SK-N-SH (cell line): ENCODE data around the gene MPP3. TPM values are rescaled to one million over a fixed set of nuclear protein-coding genes. Genes with fewer than 3 reads are reported as not detected.

Experiments
- CTCF ChIA-PET: fragments of 300-600, 350-600 bp; formaldehyde crosslinking; extraction: SDS; loops from one replicate; lab custom pipeline; 2021; lab: Yijun Ruan, JAX
- POLR2A ChIA-PET: fragments of 350-600 bp; sonication (Branson Sonifier 250); formaldehyde crosslinking; extraction: SDS; loops from one replicate; lab custom pipeline; 2020; ENCODE audit warnings: antibody characterized with exemption, inconsistent platforms; lab: Yijun Ruan, JAX
- DNase-seq: peaks from one replicate; pipeline ENCODE4 v3.0.0; 2012
- H2AFZ ChIP-seq: fragments of 200-600 bp; sonication (generic); 2 replicates; pipeline ENCODE4 v1.8.1; 2016; ENCODE audit warnings: antibody characterized with exemption, mild to moderate bottlenecking, low read depth
- H3F3A ChIP-seq: fragments of 200-600 bp; sonication (generic); replicated peaks from 2 replicates; pipeline ENCODE3; 2016; ENCODE audit warnings: antibody characterized with exemption, mild to moderate bottlenecking; ENCODE audit not compliant: insufficient read depth
- H3K27ac ChIP-seq, 2 experiments: fragments of 200-500 bp in 1 of 2; fragments of 200-600 bp in 1 of 2; sonication (Bioruptor generic) in 1 of 2; sonication (generic), shearing (Covaris generic) in 1 of 2; 2 replicates each; pipeline versions ENCODE4 v1.5.1 to v1.6.1; 2014 to 2016; ENCODE audit warnings: low read depth in 2 of 2, inconsistent platforms in 1 of 2, low read length in 1 of 2, mild to moderate bottlenecking in 1 of 2, mixed read lengths in 1 of 2
- H3K27me3 ChIP-seq: fragments of 200-600 bp; sonication (generic), shearing (Covaris generic); 2 replicates; pipeline ENCODE4 v1.6.1; 2016; ENCODE audit warnings: mixed run types; ENCODE audit not compliant: insufficient read depth
- H3K36me3 ChIP-seq, 2 experiments: fragments of 200-500 bp in 1 of 2; fragments of 200-600 bp in 1 of 2; sonication (Bioruptor generic) in 1 of 2; sonication (generic) in 1 of 2; replicated peaks in 1 of 2; 2 replicates each; pipeline versions ENCODE3 to v1.5.1; 2014 to 2016; ENCODE audit warnings: low read length in 1 of 2, mild to moderate bottlenecking in 1 of 2; ENCODE audit not compliant: insufficient read depth in 2 of 2, control insufficient read depth in 1 of 2
- H3K4me1 ChIP-seq, 2 experiments: fragments of 200-500 bp in 1 of 2; fragments of 200-600 bp in 1 of 2; sonication (Bioruptor generic) in 1 of 2; sonication (generic), shearing (Covaris generic) in 1 of 2; 2 replicates each; pipeline versions ENCODE4 v1.5.1 to v1.6.1; 2014 to 2016; ENCODE audit warnings: low read depth in 1 of 2, low read length in 1 of 2, mixed run types in 1 of 2; ENCODE audit not compliant: insufficient read depth in 2 of 2, control insufficient read depth in 1 of 2
- H3K4me2 ChIP-seq: fragments of 200-600 bp; sonication (generic), shearing (Covaris generic); 2 replicates; pipeline ENCODE4 v1.6.1; 2017; ENCODE audit warnings: mixed run types
- H3K4me3 ChIP-seq, 2 experiments: fragments of 200-500 bp in 1 of 2; fragments of 200-600 bp in 1 of 2; sonication (Bioruptor generic) in 1 of 2; sonication (generic), shearing (Covaris generic) in 1 of 2; 2 replicates each; pipeline versions ENCODE4 v1.5.1 to v1.8.1; 2014 to 2016; ENCODE audit warnings: low read depth in 2 of 2, inconsistent platforms in 1 of 2, low read length in 1 of 2, mild to moderate bottlenecking in 1 of 2, mixed read lengths in 1 of 2, moderate library complexity in 1 of 2
- H3K79me2 ChIP-seq: fragments of 200-600 bp; sonication (generic); 2 replicates; pipeline ENCODE4 v1.8.1; 2017; ENCODE audit warnings: mild to moderate bottlenecking; ENCODE audit not compliant: insufficient read depth
- H3K9ac ChIP-seq: fragments of 200-600 bp; sonication (generic); 2 replicates; pipeline ENCODE4 v1.6.1; 2017; ENCODE audit warnings: mixed run types
- H3K9me2 ChIP-seq: fragments of 200-600 bp; sonication (generic); 2 replicates; pipeline ENCODE4 v1.6.1; 2017; ENCODE audit warnings: mixed run types
- H3K9me3 ChIP-seq: fragments of 200-600 bp; sonication (generic); 2 replicates; pipeline ENCODE4 v1.6.1; 2017; ENCODE audit warnings: mixed run types, mild to moderate bottlenecking, moderate library complexity
- H4K20me1 ChIP-seq: fragments of 200-600 bp; sonication (generic); 2 replicates; pipeline ENCODE4 v1.6.1; 2017; ENCODE audit warnings: mild to moderate bottlenecking, mixed run types; ENCODE audit not compliant: insufficient read depth
- CHD2 ChIP-seq: fragments of 150-350 bp; IDR thresholded peaks from 2 replicates; pipeline ENCODE4 v1.6.1; 2018; ENCODE audit warnings: low read length; ENCODE audit not compliant: partially characterized antibody
- FOSL2 ChIP-seq: IDR thresholded peaks from 2 replicates; pipeline ENCODE4 v1.4.0; 2012; ENCODE audit warnings: low read depth, mild to moderate bottlenecking, moderate library complexity, borderline replicate concordance
- FOXM1 ChIP-seq: IDR thresholded peaks from 2 replicates; pipeline ENCODE4 v1.4.0; 2012; ENCODE audit warnings: low read depth, mild to moderate bottlenecking
- MEF2A ChIP-seq: IDR thresholded peaks from 2 replicates; pipeline ENCODE4 v1.4.0; 2012; ENCODE audit warnings: low read depth, borderline replicate concordance
- MXI1 ChIP-seq: IDR thresholded peaks from 2 replicates; pipeline ENCODE4 v1.6.1; 2012; ENCODE audit warnings: mild to moderate bottlenecking, low read depth, low read length, improper control_type of control experiment
- NFIC ChIP-seq: IDR thresholded peaks from 2 replicates; pipeline ENCODE4 v1.4.0; 2012; ENCODE audit warnings: borderline replicate concordance
- NRF1 ChIP-seq: IDR thresholded peaks from 2 replicates; pipeline ENCODE4 v1.6.1; 2012; ENCODE audit warnings: low read depth, mild to moderate bottlenecking, low read length
- POLR2AphosphoS5 ChIP-seq: IDR thresholded peaks from 2 replicates; pipeline ENCODE4 v1.6.1; 2012; ENCODE audit warnings: low read depth, low read length
- RCOR1 ChIP-seq: fragments of 150-350 bp; IDR thresholded peaks from 2 replicates; pipeline ENCODE4 v1.6.1; 2017; ENCODE audit warnings: antibody characterized with exemption, low read length
- SMC3 ChIP-seq: IDR thresholded peaks from 2 replicates; pipeline ENCODE4 v1.6.1; 2012; ENCODE audit warnings: low read depth, low read length, improper control_type of control experiment
- TAF1 ChIP-seq: IDR thresholded peaks from 2 replicates; pipeline ENCODE4 v1.6.1; 2012; ENCODE audit warnings: low read depth, mild to moderate bottlenecking, low read length, moderate library complexity, borderline replicate concordance
- TEAD4 ChIP-seq: IDR thresholded peaks from 2 replicates; pipeline ENCODE4 v1.4.0; 2012; ENCODE audit warnings: mild to moderate bottlenecking, borderline replicate concordance; ENCODE audit not compliant: insufficient read depth
- WGBS: methylation state at CpG from one replicate; pipeline ENCODE4 v1.1.6; 2017; ENCODE audit warnings: low lambda C conversion rate; 5-methylcytosine and 5-hydroxymethylcytosine counted together
- polyA plus RNA-seq, 3 experiments: library from polyadenylated mRNA; depleted of rRNA; stranded (reverse); fragments of >200 nt; gene quantifications; 2 replicates each; pipeline ENCODE4 v1.2.3, GENCODE V29; 2012
- TF ChIP-seq, protein P1 (sequence below): IDR thresholded peaks from 2 replicates; pipeline ENCODE4 v1.4.0; 2012; ENCODE audit warnings: low read depth, borderline replicate concordance
- TF ChIP-seq, protein P2 (sequence below): IDR thresholded peaks from 2 replicates; pipeline ENCODE4; 2012
- TF ChIP-seq, protein P3 (sequence below): IDR thresholded peaks from 2 replicates; pipeline ENCODE4 v1.4.0; 2012; ENCODE audit warnings: low read depth
- TF ChIP-seq, protein P4 (sequence below): fragments of 150-350 bp; IDR thresholded peaks from 2 replicates; pipeline ENCODE4 v1.6.1; 2017; ENCODE audit warnings: antibody characterized with exemption, low read length, low read depth, borderline replicate concordance

Gene MPP3, protein sequence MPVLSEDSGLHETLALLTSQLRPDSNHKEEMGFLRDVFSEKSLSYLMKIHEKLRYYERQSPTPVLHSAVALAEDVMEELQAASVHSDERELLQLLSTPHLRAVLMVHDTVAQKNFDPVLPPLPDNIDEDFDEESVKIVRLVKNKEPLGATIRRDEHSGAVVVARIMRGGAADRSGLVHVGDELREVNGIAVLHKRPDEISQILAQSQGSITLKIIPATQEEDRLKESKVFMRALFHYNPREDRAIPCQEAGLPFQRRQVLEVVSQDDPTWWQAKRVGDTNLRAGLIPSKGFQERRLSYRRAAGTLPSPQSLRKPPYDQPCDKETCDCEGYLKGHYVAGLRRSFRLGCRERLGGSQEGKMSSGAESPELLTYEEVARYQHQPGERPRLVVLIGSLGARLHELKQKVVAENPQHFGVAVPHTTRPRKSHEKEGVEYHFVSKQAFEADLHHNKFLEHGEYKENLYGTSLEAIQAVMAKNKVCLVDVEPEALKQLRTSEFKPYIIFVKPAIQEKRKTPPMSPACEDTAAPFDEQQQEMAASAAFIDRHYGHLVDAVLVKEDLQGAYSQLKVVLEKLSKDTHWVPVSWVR
- polyA plus RNA-seq (2012; rRNA removed) = 12.5 and 14.1 TPM in 2 replicates
- polyA plus RNA-seq (2012; cell fraction: cytosol; rRNA removed) = 3.9 and 6.1 TPM in 2 replicates
- 77.4 and 80.4 TPM in 2 replicates for polyA plus RNA-seq (2012; cell fraction: nucleus; rRNA removed)

DNA sequence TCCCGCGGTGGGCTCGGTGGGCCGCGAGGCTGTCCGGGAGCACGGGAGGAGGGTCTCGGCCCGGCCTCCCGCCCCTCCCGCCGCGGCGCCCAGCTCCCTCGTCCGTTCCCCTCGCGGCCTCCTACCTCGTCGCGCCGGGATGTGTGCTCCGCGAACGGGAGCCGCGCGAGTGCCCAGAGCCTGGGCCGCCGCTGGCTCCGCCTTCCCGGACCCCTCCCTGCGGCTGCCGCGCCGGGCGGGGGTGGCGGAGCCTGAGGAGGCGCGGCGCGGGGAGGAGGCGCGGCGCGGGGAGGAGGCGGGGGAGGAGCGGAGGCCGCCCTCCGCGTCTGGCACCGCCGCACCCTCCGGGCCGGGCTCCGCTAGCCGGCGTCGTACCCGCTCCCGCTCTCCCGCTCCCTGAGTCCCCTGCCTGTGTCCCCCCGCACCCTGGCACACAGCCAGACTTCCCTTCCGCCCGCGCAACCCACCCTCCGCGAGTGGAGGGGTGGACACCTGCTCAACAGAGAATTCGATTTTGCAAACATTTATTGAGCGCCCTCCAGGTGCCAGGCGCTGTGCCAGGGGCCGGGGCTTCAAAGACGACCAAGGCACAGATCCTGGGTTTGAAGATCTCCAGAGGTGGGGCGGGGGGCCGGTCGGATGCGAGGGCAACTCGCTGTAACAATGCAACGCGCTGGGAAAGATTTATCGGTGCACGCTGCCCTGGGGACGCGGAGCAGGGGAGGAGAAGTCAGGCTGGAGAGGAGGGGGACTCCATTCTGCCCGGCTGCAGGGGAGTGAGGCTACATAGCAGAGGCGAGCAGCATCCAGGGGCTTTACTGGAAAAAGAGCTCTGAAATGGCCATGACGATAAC lies at the start of gene MPP3:
Gene MPP3 (minus strand): TSS at position 171 of the 854 bp plus-strand sequence. CDS start 1,240 bp downstream, outside the sequence.
- Histone ChIP-seq H3K4me1 (peaks cover 0 to 9% of the 10 kb centered on the region in 2 experiments; a peak in 1 of 4 replicates), H3K36me3 (peaks cover 9 to 22% of the 10 kb centered on the region in 2 experiments), H3K27me3 (no peaks in the 10 kb centered on the region), H4K20me1 (no peaks in the 10 kb centered on the region), H3K79me2 (peaks cover 10% of the 10 kb centered on the region; the same call in 1 of the 2 replicates), H3K4me2 (peak within 1 kb of the TSS; percentile 93), H3K9me2 (no peaks in the 10 kb centered on the region), H3K9ac (peak within 1 kb of the TSS; percentile 85), H3K27ac (peak within 1 kb of the TSS; percentile 38 to 62; a peak in 2 of 4 replicates), H3K9me3 (no peaks in the 10 kb centered on the region), H2AFZ (peak within 1 kb of the TSS; percentile 94), H3F3A (no peaks in the 10 kb centered on the region), H3K4me3 (peak within 1 kb of the TSS; percentile 59 to 83)
- peak; percentile 52; the same call in 1 of the 2 replicates for TF ChIP-seq POLR2AphosphoS5
- peak; percentile 27; the same call in 1 of the 2 replicates for TF ChIP-seq TAF1
- no peak for TF ChIP-seq TEAD4
- TF ChIP-seq MXI1 = 0 out of 2 replicates have a peak, but pooled peaks have one; percentile 24
- TF ChIP-seq NFIC = peak; percentile 52
- TF ChIP-seq RCOR1 = no peak
- TF ChIP-seq, protein P1, sequence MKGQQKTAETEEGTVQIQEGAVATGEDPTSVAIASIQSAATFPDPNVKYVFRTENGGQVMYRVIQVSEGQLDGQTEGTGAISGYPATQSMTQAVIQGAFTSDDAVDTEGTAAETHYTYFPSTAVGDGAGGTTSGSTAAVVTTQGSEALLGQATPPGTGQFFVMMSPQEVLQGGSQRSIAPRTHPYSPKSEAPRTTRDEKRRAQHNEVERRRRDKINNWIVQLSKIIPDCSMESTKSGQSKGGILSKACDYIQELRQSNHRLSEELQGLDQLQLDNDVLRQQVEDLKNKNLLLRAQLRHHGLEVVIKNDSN = no peak
- no peak for TF ChIP-seq SMC3
- 0 out of 2 replicates have a peak, but pooled peaks have one; percentile 20 for TF ChIP-seq NRF1
- CTCF ChIA-PET = interaction anchor here (1.0 to 3.7 kb wide), 3 partner anchors 13 to 256 kb away, joined by 3 to 33 read pairs (median 3); partner anchors contain the start of gene CD300LG
- WGBS = 17% methylated on average over 38 of the region's 87 CpGs
- peak; percentile 97 for DNase-seq
- POLR2A ChIA-PET = interaction anchor here (1.7 kb wide), 1 partner anchor 14 kb away, joined by 4 read pairs; no protein-coding TSS in a partner anchor

DNA sequence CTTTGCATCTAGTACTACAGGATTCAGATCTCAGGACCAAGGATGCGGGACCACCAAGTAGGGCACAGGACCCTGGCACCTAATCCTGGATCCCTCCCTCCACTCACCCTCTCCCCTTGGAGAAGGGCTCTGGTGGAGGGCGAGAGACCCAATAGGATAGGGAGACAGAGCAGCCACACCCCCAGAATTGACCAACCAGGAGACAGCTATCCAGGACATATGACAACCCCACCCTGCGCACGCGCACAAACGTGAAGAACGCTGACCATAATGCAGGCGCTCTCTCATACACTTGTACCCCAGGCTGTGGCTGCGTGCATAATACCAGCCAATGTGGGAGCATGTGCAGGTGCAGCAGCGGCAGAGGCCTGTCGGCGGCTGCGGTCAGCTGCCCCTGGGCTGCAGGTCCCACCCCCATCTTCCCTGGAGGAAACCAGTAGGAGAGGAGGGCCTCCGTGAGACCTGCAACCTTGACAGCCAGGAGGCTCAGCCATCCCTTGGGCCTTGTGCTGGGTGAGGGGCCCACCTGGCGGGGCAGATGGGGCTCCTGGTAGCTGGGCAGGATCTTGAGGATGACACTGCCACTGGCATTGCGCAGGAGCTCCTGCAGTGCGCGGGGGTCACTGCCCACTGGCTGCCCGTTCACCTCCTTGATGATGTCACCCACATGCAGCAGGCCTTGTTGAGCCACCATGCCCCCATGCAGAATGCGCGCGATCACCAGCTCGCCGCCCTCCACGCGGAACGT lies 49.0 kb upstream of the MPP3 start:
- ChIA-PET CTCF (interaction anchor here (1.2 to 10.0 kb wide), 5 partner anchors 17 to 286 kb away, joined by 4 to 344 read pairs (median 99); partner anchors contain the start of genes MPP2 and PPY), POLR2A (no interaction called here)
- H3K4me2 ChIP-seq = no peak overlapping the region
- no peaks in the 10 kb centered on the region for H3K9me2 ChIP-seq
- no peak overlapping the region for H3K27ac ChIP-seq
- peaks cover 0 to 2% of the 10 kb centered on the region in 2 experiments; a peak in 1 of 4 replicates for H3K4me1 ChIP-seq
- H3K36me3 ChIP-seq = no peaks in the 10 kb centered on the region
- 94% methylated on average over 19 of the region's 27 CpGs for WGBS
- no peaks in the 10 kb centered on the region for H3K79me2 ChIP-seq
- no peaks in the 10 kb centered on the region for H4K20me1 ChIP-seq
- H3K9me3 ChIP-seq = no peaks in the 10 kb centered on the region
- H2AFZ ChIP-seq = no peak overlapping the region
- no peaks in the 10 kb centered on the region for H3F3A ChIP-seq
- H3K27me3 ChIP-seq = no peaks in the 10 kb centered on the region
- no peak for DNase-seq
- no peak overlapping the region for H3K4me3 ChIP-seq
- H3K9ac ChIP-seq = no peak overlapping the region
- TF ChIP-seq, protein P2, sequence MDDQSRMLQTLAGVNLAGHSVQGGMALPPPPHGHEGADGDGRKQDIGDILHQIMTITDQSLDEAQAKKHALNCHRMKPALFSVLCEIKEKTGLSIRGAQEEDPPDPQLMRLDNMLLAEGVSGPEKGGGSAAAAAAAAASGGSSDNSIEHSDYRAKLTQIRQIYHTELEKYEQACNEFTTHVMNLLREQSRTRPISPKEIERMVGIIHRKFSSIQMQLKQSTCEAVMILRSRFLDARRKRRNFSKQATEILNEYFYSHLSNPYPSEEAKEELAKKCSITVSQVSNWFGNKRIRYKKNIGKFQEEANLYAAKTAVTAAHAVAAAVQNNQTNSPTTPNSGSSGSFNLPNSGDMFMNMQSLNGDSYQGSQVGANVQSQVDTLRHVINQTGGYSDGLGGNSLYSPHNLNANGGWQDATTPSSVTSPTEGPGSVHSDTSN = no peak
- no peak for TF ChIP-seq RCOR1
- TF ChIP-seq, protein P3, sequence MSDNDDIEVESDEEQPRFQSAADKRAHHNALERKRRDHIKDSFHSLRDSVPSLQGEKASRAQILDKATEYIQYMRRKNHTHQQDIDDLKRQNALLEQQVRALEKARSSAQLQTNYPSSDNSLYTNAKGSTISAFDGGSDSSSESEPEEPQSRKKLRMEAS = no peak
- TF ChIP-seq, protein P4, sequence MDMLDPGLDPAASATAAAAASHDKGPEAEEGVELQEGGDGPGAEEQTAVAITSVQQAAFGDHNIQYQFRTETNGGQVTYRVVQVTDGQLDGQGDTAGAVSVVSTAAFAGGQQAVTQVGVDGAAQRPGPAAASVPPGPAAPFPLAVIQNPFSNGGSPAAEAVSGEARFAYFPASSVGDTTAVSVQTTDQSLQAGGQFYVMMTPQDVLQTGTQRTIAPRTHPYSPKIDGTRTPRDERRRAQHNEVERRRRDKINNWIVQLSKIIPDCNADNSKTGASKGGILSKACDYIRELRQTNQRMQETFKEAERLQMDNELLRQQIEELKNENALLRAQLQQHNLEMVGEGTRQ = no peak
- no peak for TF ChIP-seq FOSL2
- TF ChIP-seq MEF2A = no peak
- TF ChIP-seq POLR2AphosphoS5 = no peak
- no peak for TF ChIP-seq NFIC
- no peak for TF ChIP-seq MXI1
- TF ChIP-seq CHD2 = no peak
- no peak for TF ChIP-seq FOXM1
